LNCaP clone FGC (cell line): Measurements from ENCODE around the gene SPOCK3.

Experiments used
- DNase-seq: peaks from one replicate; pipeline ENCODE4 v3.0.0-alpha.2; 2011; ENCODE audit warnings: low read depth
- H3K4me3 ChIP-seq: 2 replicates; pipeline ENCODE4 v1.5.1; 2011; ENCODE audit warnings: mild to moderate bottlenecking, low read depth, low read length, control low read depth
- TF ChIP-seq, protein P1 (sequence below): IDR thresholded peaks from 2 replicates; pipeline ENCODE4 v1.5.1; 2012; ENCODE audit warnings: mild to moderate bottlenecking; ENCODE audit not compliant: control insufficient read depth, insufficient read depth; ENCODE audit errors: extremely low read depth

Gene SPOCK3

DNA sequence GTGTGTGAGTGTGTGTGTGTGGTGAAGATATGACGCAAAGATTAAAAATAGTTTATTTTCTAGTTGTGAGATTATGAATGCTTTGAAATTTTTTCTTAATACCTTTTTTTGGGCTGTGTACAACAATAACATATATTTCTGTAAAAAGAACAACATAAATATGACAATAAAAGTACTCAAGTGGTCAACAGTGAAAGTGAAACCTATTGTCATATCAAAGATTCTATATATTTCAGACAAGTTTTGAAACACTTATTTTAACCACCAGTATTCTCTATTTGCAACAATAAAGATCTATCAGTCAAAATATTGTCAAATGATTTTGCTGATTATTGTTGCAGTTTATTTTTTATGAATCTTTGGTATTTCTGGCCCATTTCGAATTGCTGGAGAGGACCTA is 98.0 kb downstream of the SPOCK3 start:
- DNase-seq = no peak
- H3K4me3 ChIP-seq = no peak overlapping the region
- TF ChIP-seq, protein P1, sequence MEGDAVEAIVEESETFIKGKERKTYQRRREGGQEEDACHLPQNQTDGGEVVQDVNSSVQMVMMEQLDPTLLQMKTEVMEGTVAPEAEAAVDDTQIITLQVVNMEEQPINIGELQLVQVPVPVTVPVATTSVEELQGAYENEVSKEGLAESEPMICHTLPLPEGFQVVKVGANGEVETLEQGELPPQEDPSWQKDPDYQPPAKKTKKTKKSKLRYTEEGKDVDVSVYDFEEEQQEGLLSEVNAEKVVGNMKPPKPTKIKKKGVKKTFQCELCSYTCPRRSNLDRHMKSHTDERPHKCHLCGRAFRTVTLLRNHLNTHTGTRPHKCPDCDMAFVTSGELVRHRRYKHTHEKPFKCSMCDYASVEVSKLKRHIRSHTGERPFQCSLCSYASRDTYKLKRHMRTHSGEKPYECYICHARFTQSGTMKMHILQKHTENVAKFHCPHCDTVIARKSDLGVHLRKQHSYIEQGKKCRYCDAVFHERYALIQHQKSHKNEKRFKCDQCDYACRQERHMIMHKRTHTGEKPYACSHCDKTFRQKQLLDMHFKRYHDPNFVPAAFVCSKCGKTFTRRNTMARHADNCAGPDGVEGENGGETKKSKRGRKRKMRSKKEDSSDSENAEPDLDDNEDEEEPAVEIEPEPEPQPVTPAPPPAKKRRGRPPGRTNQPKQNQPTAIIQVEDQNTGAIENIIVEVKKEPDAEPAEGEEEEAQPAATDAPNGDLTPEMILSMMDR = no peak

DNA sequence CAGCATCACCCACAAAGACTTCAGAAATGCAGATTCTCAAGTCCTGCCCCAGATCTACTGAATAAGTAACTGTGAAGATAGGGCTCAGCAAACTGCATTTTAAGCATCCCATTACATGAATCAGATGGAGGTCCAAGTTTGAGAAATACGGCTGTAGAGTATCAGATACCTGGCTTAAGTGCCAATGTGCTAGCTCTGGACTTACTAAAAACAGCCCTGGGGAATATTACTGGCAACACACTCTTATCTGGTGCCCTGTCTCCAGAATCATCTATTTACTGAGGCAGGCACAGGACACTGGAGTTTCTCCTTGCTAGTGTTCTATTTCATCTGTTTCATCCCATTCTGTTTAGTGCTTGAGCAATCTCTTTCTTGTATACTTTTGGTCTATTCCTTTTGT is 105.1 kb downstream of the SPOCK3 start:
- TF ChIP-seq, protein P1 = no peak
- no peak overlapping the region for H3K4me3 ChIP-seq
- DNase-seq = no peak

DNA sequence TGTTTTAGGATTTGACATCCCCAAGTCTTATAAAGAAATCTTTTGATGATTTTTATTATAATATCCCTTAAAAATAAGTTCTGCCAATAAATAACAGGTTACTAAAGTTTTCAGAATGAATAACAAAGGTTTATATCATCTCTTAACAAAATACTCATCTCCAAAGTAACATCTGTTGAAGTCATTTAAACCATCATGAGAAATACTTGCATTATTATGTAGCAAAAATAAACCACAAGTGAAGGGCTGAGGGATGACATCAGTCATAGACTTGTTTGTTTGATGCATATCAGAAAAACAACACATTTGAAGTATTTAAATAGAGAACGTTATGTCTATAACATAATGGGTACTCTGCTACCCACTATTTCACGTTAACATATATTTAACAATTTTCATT is 114.9 kb downstream of the SPOCK3 start:
- TF ChIP-seq, protein P1 = no peak
- no peak for DNase-seq

DNA sequence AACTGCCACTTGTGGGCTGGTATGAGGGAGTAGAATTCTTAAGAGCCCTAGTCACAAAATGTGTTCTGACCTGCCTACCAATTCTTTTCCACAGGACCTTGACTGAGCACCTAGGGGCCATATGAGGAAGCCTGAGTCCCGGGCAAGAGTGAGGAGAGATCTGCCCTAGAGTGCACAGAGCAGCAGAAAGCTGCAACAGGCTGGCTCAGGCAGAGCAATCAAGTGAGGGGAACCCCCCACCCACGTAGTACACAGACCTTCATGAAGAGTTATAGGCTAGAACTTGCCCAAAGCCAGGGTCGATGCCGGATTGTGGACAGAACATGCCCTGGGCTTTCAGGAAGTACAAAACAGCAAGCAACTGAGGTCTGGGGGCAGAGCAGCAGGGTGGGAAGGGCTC is 117.0 kb downstream of the SPOCK3 start:
- no peak overlapping the region for H3K4me3 ChIP-seq
- TF ChIP-seq, protein P1 = no peak
- DNase-seq = no peak

More for the DNA sequence above, 114.9 kb downstream of the SPOCK3 start:
- H3K4me3 ChIP-seq = no peak overlapping the region

- no peak for DNase-seq
- H3K4me3 ChIP-seq = no peak overlapping the region
- TF ChIP-seq, protein P1 = no peak
These were observed 119.8 kb downstream of the SPOCK3 start for GRCh38 chr4:167114416-167114971.

DNA sequence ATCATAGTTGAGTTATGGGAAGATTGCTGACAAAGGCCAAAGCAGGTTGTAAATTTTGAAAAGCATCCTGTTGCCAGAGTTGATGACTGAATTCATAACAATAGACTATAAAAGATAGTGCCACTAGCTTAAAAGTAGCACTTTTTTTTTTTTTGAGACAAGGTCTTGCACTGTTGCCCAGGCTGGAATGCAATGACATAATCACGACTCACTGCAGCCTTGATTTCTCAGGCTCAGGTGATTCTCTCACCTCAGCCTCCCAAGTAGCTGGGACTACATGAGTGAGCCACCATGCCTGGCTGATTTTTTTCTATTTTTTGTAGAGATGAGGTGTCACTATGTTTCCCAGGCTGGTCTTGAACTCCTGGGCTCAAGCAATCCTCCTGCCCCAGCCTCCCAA is 122.7 kb downstream of the SPOCK3 start:
- no peak overlapping the region for H3K4me3 ChIP-seq
- TF ChIP-seq, protein P1 = no peak
- DNase-seq = no peak

GRCh38 chr4:167111092-167111491 is 123.2 kb downstream of the SPOCK3 start:
- TF ChIP-seq, protein P1 = no peak
- no peak overlapping the region for H3K4me3 ChIP-seq
- DNase-seq = no peak
